GM12878 (cell line): Measurements from ENCODE around the gene LRRC23. TPM values are rescaled to one million over a fixed set of nuclear protein-coding genes. Genes with fewer than 3 reads are reported as not detected.

Source experiments
- BHLHE40 ChIP-seq, 2 experiments: fragments of 450-650 bp in 1 of 2; IDR thresholded peaks; 2 replicates each; pipeline ENCODE4 v1.6.1; 2011 to 2017; ENCODE audit warnings: low read depth in 2 of 2, borderline replicate concordance in 1 of 2, improper control_type of control experiment in 1 of 2, low read length in 1 of 2, mild to moderate bottlenecking in 1 of 2
- CREB1 ChIP-seq: IDR thresholded peaks from 2 replicates; pipeline ENCODE4 v1.6.1; 2012; ENCODE audit warnings: low read depth, mild to moderate bottlenecking, inconsistent platforms
- ESRRA ChIP-seq: IDR thresholded peaks from 2 replicates; pipeline ENCODE4 v1.6.1; 2012; ENCODE audit warnings: mild to moderate bottlenecking, low read length, improper control_type of control experiment
- HDAC6 ChIP-seq: fragments of 200-600 bp; sonication (generic); IDR thresholded peaks from one replicate; pipeline ENCODE4 v1.8.0; 2017; ENCODE audit warnings: antibody characterized with exemption; ENCODE audit not compliant: unreplicated experiment
- HDGF ChIP-seq: fragments of 450-650 bp; IDR thresholded peaks from 2 replicates; pipeline ENCODE4 v1.6.1; 2016; ENCODE audit warnings: antibody characterized with exemption
- LARP7 ChIP-seq: fragments of 450-650 bp; IDR thresholded peaks from 2 replicates; pipeline ENCODE4 v1.6.1; 2017; ENCODE audit warnings: mild to moderate bottlenecking
- MAX ChIP-seq: IDR thresholded peaks from 2 replicates; pipeline ENCODE4 v1.6.1; 2012; ENCODE audit warnings: low read depth, low read length, improper control_type of control experiment
- PAX5 ChIP-seq: IDR thresholded peaks from 2 replicates; pipeline ENCODE4 v1.6.1; 2011; ENCODE audit warnings: low read depth, low read length, borderline replicate concordance
- POLR2A ChIP-seq: IDR thresholded peaks from 2 replicates; pipeline ENCODE4 v1.6.1; 2011; ENCODE audit warnings: low read depth, mild to moderate bottlenecking, low read length
- RAD51 ChIP-seq: fragments of 450-650 bp; IDR thresholded peaks from 2 replicates; pipeline ENCODE4 v1.6.1; 2016; ENCODE audit warnings: moderate library complexity, mild to moderate bottlenecking, inconsistent platforms
- SPI1 ChIP-seq: IDR thresholded peaks from 2 replicates; pipeline ENCODE4 v1.6.1; 2011; ENCODE audit warnings: low read depth, mild to moderate bottlenecking, low read length, moderate library complexity, borderline replicate concordance; ENCODE audit not compliant: insufficient read depth
- USF1 ChIP-seq: IDR thresholded peaks from 2 replicates; pipeline ENCODE4 v1.6.1; 2011; ENCODE audit warnings: borderline replicate concordance, low read depth, mild to moderate bottlenecking, moderate library complexity, mixed read lengths, low read length; ENCODE audit not compliant: insufficient read depth; ENCODE audit errors: extremely low read length
- USF2 ChIP-seq: IDR thresholded peaks from 2 replicates; pipeline ENCODE4 v1.6.1; 2011; ENCODE audit warnings: low read depth, low read length, improper control_type of control experiment, borderline replicate concordance
- WRNIP1 ChIP-seq: IDR thresholded peaks from 2 replicates; pipeline ENCODE4 v1.6.1; 2011; ENCODE audit warnings: low read depth, low read length, improper control_type of control experiment, borderline replicate concordance
- ZBED1 ChIP-seq: IDR thresholded peaks from 2 replicates; pipeline ENCODE4 v1.6.1; 2016; ENCODE audit warnings: borderline replicate concordance
- ZBTB40 ChIP-seq: fragments of 450-650 bp; IDR thresholded peaks from 2 replicates; pipeline ENCODE4 v1.6.1; 2016; ENCODE audit warnings: mild to moderate bottlenecking, moderate library complexity, borderline replicate concordance
- polyA plus RNA-seq, 11 experiments: library from polyadenylated mRNA; depleted of rRNA in 4 of 11; unstranded in 6 of 11; stranded (reverse) in 5 of 11; fragments of >200 nt; fragmentation: Nextera tagmentation in 4 of 11; fragmentation: Illumina TruSeq in 1 of 11; extraction: Ambion mirVana in 4 of 11; extraction: Trizol in 1 of 11; gene quantifications; 1 replicate in 1 of 11; 2 replicates in 10 of 11; pipeline versions ENCODE4 v1.2.1 to v1.2.3, GENCODE V29; 2011 to 2016; ENCODE audit warnings: inconsistent platforms in 2 of 11, missing spikeins in 2 of 11, low read depth in 1 of 11
- total RNA-seq, 4 experiments: library from RNA; depleted of rRNA in 3 of 4; stranded (reverse); fragments of >200 nt in 3 of 4; fragmentation: Illumina TruSeq in 1 of 4; extraction: Trizol in 1 of 4; gene quantifications; 2 replicates each; pipeline versions ENCODE4 v1.2.1 to v1.2.3, GENCODE V29; 2013 to 2021
- TF ChIP-seq, protein P1 (sequence below): IDR thresholded peaks from 2 replicates; pipeline ENCODE4 v1.6.1; 2011; ENCODE audit warnings: low read depth, mild to moderate bottlenecking, low read length, moderate library complexity, borderline replicate concordance; ENCODE audit errors: extremely low read depth

Gene LRRC23
- total and polyA plus RNA-seq, 10 of the 15 experiments (the other 5 are each of a cell fraction or from before 2014, with no cell fraction given) = 1.4 to 6.9 (median 3.4) TPM

- peak; percentile 53 for TF ChIP-seq HDAC6
- 0 out of 2 replicates have a peak, but pooled peaks have one; percentile 5 for TF ChIP-seq PAX5
- peak; percentile 53; the same call in 1 of the 2 replicates for TF ChIP-seq LARP7
- TF ChIP-seq CREB1 = peak; percentile 24; the same call in 1 of the 2 replicates
- TF ChIP-seq MAX = peak; percentile 56; the same call in 1 of the 2 replicates
- 0 out of 2 replicates have a peak, but pooled peaks have one; percentile 24 for TF ChIP-seq HDGF
- TF ChIP-seq POLR2A = peak; percentile 59
- no peak for TF ChIP-seq SPI1
- TF ChIP-seq USF1 = peak; percentile 84
- TF ChIP-seq ZBED1 = no peak
- peak; percentile 49; the same call in 1 of the 2 replicates for TF ChIP-seq RAD51
- peak; percentile 40 to 78; a peak in 3 of 4 replicates for TF ChIP-seq BHLHE40 (IDR thresholded peaks at IDR 0.05; ENCODE audit: borderline replicate concordance in 1 of 2, low read depth in 2 of 2, low read length in 1 of 2)
- TF ChIP-seq, protein P1, sequence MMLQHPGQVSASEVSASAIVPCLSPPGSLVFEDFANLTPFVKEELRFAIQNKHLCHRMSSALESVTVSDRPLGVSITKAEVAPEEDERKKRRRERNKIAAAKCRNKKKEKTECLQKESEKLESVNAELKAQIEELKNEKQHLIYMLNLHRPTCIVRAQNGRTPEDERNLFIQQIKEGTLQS = no peak
- peak; percentile 52; the same call in 1 of the 2 replicates for TF ChIP-seq USF2
- TF ChIP-seq ZBTB40 = no peak
- no peak for TF ChIP-seq ESRRA
- TF ChIP-seq WRNIP1 = no peak
These were observed 9.8 kb downstream of the LRRC23 start, which contains the start of gene ENO2 (continued) for GRCh38 chr12:6914246-6914946.
